Ammon's horn (tissue), 1 donor: Measurements from ENCODE around the gene GPBP1.
A peak's percentile ranks its signal among the peaks of the same experiment; 100 is the strongest.
"Not testable (repeated sequence)": the region's sequence is repeated elsewhere in the genome, so short reads cannot be mapped to it uniquely, and the experiment has no call there.

Source experiments
- DNase-seq: peaks from one replicate; pipeline ENCODE4 v3.0.0-alpha.2; 2016; ENCODE audit warnings: low spot score

The GPBP1 gene

GRCh38 chr5:57173319-57174127 is at the start of gene GPBP1:
TSS of gene GPBP1 (plus strand) at chr5:57174059. CDS start at chr5:57214131, 40,072 bp downstream.
- peak; percentile 99 for DNase-seq

DNA sequence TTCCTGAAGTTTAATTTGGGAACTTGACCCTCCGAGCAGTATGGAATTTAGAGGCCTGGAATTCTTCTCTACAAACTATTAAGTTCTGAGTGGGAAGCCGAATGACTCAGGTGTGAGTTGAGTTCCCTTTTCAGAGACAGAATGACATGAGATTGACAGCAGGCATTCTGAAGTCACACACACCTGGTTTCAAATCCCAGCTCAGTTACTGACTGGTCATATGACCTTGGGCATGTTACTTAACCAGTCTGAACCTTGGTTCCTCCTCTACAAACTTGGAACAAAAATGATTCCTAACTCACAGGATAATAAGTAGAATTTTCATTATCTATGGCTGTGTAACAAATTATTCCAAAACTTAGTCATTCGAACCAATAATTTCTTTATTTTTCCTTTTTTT is 45.5 kb upstream of the GPBP1 start:
- no peak for DNase-seq

GRCh38 chr5:57133574-57133973 is 40.3 kb upstream of the GPBP1 start:
- DNase-seq, result no peak

DNA sequence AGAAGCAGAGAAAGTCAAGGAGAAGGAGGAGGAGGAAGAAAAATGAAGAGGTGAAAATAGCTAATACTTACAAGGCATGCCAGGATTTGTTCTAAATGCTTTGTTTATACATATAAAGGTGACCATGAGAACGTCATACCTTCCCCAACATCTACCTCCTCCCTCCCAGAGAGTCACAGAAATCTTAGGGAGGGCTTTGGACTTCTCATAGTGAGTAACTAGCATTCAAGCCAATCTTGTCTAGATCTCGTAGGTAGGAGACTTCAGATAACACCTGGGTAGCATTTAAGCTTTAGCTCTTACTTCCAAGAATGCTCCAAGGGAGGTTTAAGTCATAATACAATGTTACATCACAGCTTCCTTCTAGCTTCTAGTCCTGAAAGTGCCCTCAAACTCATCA is 36.5 kb upstream of the GPBP1 start:
- DNase-seq, result no peak

GRCh38 chr5:57152316-57152715 is 21.5 kb upstream of the GPBP1 start:
- no peak for DNase-seq

DNA sequence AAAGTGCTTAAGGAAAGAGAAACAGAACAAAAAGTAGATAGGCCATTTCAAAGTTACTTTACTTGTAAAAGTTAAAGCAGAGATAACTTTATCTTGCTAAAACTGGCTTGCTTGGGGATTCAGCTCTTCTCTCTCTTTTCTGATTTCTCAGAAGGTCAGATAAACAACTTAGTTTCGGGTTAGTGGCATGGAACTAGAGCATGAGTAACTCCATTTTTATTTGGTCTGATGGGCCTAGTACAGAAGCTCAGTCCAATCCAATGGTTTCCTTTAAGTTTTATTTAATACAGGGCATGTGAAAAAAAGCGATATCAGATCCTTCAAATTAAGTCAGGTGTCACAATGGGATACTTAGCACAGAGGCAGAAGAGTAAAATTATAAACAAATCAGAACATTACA is 18.8 kb upstream of the GPBP1 start:
- DNase-seq, result no peak

DNA sequence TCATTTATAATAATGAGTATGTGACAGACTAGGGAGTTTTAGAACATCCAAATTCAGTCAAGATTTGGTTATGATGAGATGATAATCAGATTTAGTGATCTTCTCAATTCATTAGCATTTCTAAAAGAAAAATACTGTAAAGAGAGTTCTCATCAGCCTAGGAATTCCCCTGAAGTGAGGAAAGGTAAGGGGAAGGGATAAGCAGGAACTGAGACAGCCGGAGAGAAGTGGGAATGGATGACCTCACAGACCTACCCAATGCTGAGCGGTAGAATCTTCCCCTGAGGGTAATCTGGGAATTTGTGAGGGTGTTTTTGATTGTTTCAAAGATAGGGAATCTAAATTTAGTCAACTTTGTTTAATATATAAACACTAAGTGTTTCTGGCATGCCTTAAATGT is 16.7 kb upstream of the GPBP1 start:
- no peak for DNase-seq

GRCh38 chr5:57157666-57158065 is 16.2 kb upstream of the GPBP1 start:
- DNase-seq, result no peak

- DNase-seq, result no peak
Observed at GRCh38 chr5:57163553-57164006, 10.3 kb upstream of the GPBP1 start.

- no peak for DNase-seq
Observed at GRCh38 chr5:57164124-57164523, 9.7 kb upstream of the GPBP1 start.

GRCh38 chr5:57165171-57165570 is 8.7 kb upstream of the GPBP1 start:
- DNase-seq, result not testable (repeated sequence)

DNA sequence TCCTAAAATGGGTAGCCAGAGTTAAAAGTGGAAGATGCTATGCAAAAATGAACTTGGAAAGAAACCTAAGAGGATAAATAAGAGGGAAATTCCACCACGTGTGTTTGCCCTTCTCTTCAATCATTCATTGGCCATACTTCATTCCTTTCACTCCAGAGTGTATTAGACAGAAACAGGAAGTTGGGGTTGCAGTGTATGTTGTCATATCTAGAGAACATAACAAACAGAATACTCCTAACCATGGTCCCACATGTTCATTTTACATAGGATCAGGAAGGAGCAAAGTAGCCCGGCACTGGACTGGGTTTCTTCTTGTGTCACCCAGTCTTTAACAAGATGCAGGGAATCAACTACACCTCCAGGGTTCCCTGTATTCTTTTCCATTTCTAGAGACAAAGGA is 7.6 kb upstream of the GPBP1 start:
- no peak for DNase-seq

DNA sequence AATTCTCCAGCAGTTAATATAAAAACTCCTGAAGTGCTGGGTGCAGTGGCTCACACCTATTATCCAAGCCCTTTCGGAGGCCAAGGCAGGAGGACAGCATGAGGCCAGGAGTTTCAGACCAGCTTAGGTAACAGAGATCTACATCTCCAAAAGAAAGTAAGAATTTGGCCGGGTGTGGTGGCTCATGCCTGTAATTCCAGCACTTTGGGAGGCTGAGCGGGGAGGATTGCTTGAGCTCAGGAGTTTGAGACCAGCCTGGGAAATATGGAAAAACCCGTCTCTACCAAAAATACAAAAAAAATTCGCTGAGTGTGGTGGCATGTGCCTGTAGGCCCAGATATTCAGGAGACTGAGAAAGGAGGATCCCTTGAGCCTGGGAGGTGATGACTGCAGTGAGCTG is 6.7 kb upstream of the GPBP1 start:
- no peak for DNase-seq

DNA sequence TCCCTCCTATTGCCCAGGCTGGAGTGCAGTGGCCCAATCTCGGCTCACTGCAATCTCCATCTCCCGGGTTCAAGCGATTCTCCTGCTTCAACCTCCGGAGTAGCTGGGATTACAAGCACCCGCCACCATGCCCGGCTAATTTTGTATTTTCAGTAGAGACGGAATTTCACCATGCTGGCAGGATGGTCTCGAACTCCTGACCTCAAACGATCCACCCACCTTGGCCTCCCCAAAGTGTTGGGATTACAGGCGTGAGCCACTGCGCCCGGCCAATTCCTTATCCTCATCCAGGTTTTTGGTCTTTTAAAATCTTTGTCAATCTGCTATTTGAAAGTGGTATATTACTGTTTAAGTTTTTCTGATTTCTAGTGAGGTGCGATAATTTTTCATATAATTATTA is 3.7 kb upstream of the GPBP1 start:
- not testable (repeated sequence) for DNase-seq

- DNase-seq, result no peak
Observed at GRCh38 chr5:57171816-57172465, 1.9 kb upstream of the GPBP1 start.

GRCh38 chr5:57172466-57173318 is 1.2 kb upstream of the GPBP1 start:
- no peak for DNase-seq

GRCh38 chr5:57174128-57174889 is 450 bp downstream of the GPBP1 start:
- peak; percentile 45 for DNase-seq

GRCh38 chr5:57174890-57175510 is 1.1 kb downstream of the GPBP1 start:
- DNase-seq, result peak; percentile 11

DNA sequence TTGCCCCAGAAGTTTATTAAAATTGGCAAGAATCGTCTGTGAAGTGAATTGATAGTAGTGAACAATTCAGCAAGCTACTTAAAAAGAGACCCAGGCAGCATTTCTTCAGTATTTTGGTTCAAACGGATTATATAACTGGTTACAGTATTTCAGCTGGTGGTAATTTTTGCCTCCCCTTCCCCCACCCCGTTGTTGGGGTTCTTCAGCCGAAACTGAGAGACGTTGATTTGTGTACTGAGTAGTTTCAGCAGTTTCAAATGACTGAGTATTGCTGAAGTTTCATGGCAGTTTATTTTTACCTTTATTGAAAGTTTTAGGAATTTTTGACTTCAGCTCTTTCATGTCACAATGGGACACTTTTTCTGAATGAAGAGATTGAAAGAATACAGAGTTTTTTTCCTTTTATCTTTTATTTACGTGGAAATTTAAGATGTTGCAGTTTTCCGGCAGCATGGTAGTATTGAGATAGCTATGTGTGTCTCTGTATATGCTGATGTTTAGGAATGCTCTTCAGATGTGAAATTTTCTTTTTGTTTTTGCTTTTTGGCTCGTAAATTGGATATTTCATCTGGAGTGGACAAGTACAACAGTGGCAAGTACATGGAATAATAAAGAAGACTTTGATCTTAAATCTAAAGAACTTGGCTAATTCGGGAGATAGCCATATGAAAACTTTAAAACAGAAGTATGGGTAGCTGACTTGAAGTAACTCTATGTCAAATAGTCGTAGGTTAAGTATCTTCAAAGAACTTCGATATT is 1.9 kb downstream of the GPBP1 start:
- no peak for DNase-seq

GRCh38 chr5:57176350-57176857 is 2.5 kb downstream of the GPBP1 start:
- DNase-seq, result peak; percentile 13
